Natural killer cell (primary cell): ENCODE measurements around the gene WNT2B. TPM values are rescaled to one million over a fixed set of nuclear protein-coding genes. Genes with fewer than 3 reads are reported as not detected.
"Not testable (repeated sequence)": the region's sequence is repeated elsewhere in the genome, so short reads cannot be mapped to it uniquely, and the experiment has no call there.

Source experiments
- ATAC-seq, 3 donors: fragments of 150-1000 bp in 2 of 3; fragments of 200-7000 bp in 1 of 3; cut with Tn5 transposase; 1 replicate in 1 of 3; 2 replicates in 2 of 3; pipeline ENCODE4 v1.10.0; 2021; ENCODE audit warnings: mild to moderate bottlenecking in 2 of 3, moderate library complexity in 2 of 3
- DNase-seq, 2 donors: peaks; one replicate each; pipeline versions ENCODE4 v3.0.0 to v3.0.0-alpha.2; 2013 to 2021; ENCODE audit warnings: mixed read lengths in 1 of 2
- H3K27ac ChIP-seq: one replicate; pipeline ENCODE4 v1.5.1; 2013; ENCODE audit warnings: mild to moderate bottlenecking, low read length
- H3K27me3 ChIP-seq: one replicate; pipeline ENCODE4 v1.6.1; 2013; ENCODE audit warnings: low read length; ENCODE audit not compliant: control insufficient read depth, insufficient read depth
- H3K36me3 ChIP-seq: one replicate; pipeline ENCODE4 v1.6.1; 2013; ENCODE audit warnings: low read length; ENCODE audit not compliant: control insufficient read depth, insufficient read depth
- H3K4me1 ChIP-seq: one replicate; pipeline ENCODE4 v1.6.1; 2013; ENCODE audit warnings: low read length; ENCODE audit not compliant: control insufficient read depth, insufficient read depth
- H3K4me3 ChIP-seq: one replicate; pipeline ENCODE4 v1.5.1; 2013; ENCODE audit warnings: low read length
- H3K9me3 ChIP-seq: one replicate; pipeline ENCODE4 v1.6.1; 2013; ENCODE audit warnings: low read length; ENCODE audit not compliant: control insufficient read depth, insufficient read depth
- H3K27ac Mint-ChIP-seq, 2 donors: one replicate each; pipeline ENCODE4 v1.8.0; 2022; ENCODE audit warnings: mild to moderate bottlenecking in 2 of 2, mixed read lengths in 2 of 2, moderate library complexity in 1 of 2
- H3K27me3 Mint-ChIP-seq, 2 donors: one replicate each; pipeline ENCODE4 v1.8.0; 2022; ENCODE audit warnings: low read depth in 2 of 2, mixed read lengths in 2 of 2
- H3K36me3 Mint-ChIP-seq: one replicate; pipeline ENCODE4 v1.8.0; 2022; ENCODE audit warnings: mixed read lengths
- H3K4me1 Mint-ChIP-seq, 2 donors: one replicate each; pipeline ENCODE4 v1.8.0; 2022; ENCODE audit warnings: mixed read lengths in 2 of 2
- H3K4me3 Mint-ChIP-seq: one replicate; pipeline ENCODE4 v1.8.0; 2022; ENCODE audit warnings: mild to moderate bottlenecking, moderate library complexity, mixed read lengths
- H3K9me3 Mint-ChIP-seq, 2 donors: one replicate each; pipeline ENCODE4 v1.8.0; 2022; ENCODE audit warnings: mixed read lengths in 2 of 2
- WGBS: methylation state at CpG from one replicate; pipeline ENCODE4 v1.1.7; 2013; ENCODE audit warnings: missing lambda C conversion rate; ENCODE audit not compliant: insufficient coverage; 5-methylcytosine and 5-hydroxymethylcytosine counted together
- intact Hi-C: fragments of 100-400 bp; cut with micrococcal nuclease; formaldehyde crosslinking; loops from one replicate; pipeline ENCODE4 v1.14.2; 2022
- total RNA-seq, 4 donors: library from RNA; stranded (reverse); fragments of 120-200 nt in 1 of 4; gene quantifications; one replicate each; pipeline versions ENCODE4 v1.2.3 to v1.2.4, GENCODE V29; 2013 to 2022
- TF ChIP-seq, protein P1 (sequence below): fragments of 200-600 bp; IDR thresholded peaks from one replicate; pipeline ENCODE4 v1.8.0; 2022; ENCODE audit warnings: antibody characterized with exemption

WNT2B gene
- total RNA-seq, 3 donors from 2014 or later (not counting 1 experiment from before 2014, with no cell fraction given), result 0.16 to 0.20 (median 0.18) TPM

DNA sequence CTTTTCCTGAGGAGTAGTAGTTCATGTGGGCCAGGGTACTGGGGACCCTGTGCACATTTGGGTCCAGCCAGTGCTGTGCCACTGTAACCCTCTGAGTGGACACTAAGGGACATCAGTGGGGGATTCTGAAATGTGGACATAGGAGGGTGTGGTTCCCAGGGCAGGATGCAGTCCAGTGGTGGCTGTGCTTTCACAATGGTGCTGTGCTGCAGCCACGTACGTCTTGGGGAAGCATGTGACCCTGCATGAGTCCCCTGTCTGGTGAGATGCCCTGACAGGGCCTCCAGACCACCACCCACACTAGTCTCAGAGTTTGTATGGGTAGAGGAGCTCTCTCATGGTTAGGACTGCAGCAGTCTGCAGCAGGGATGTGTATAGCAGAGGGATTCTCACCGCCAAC, 37.8 kb upstream of the WNT2B start:
- DNase-seq, result no peak
- no peak overlapping the region for H3K4me3 Mint-ChIP-seq
- peaks cover 24 to 55% of the 10 kb centered on the region in 2 donors for H3K27me3 Mint-ChIP-seq
- intact Hi-C loops, result no loop called here
- H3K36me3 Mint-ChIP-seq, result no peaks in the 10 kb centered on the region
- TF ChIP-seq, protein P1, sequence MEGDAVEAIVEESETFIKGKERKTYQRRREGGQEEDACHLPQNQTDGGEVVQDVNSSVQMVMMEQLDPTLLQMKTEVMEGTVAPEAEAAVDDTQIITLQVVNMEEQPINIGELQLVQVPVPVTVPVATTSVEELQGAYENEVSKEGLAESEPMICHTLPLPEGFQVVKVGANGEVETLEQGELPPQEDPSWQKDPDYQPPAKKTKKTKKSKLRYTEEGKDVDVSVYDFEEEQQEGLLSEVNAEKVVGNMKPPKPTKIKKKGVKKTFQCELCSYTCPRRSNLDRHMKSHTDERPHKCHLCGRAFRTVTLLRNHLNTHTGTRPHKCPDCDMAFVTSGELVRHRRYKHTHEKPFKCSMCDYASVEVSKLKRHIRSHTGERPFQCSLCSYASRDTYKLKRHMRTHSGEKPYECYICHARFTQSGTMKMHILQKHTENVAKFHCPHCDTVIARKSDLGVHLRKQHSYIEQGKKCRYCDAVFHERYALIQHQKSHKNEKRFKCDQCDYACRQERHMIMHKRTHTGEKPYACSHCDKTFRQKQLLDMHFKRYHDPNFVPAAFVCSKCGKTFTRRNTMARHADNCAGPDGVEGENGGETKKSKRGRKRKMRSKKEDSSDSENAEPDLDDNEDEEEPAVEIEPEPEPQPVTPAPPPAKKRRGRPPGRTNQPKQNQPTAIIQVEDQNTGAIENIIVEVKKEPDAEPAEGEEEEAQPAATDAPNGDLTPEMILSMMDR, result no peak
- 68% methylated on average over 3 of the region's 3 CpGs for WGBS
- H3K9me3 ChIP-seq, result no peaks in the 10 kb centered on the region
- ATAC-seq, result no peak
- H3K9me3 Mint-ChIP-seq, result no peaks in the 10 kb centered on the region
- peaks cover 7 to 9% of the 10 kb centered on the region in 2 donors for H3K4me1 Mint-ChIP-seq
- no peak overlapping the region for H3K27ac ChIP-seq
- no peaks in the 10 kb centered on the region for H3K36me3 ChIP-seq
- peaks cover 8% of the 10 kb centered on the region for H3K4me1 ChIP-seq
- H3K27me3 ChIP-seq, result no peaks in the 10 kb centered on the region
- no peak overlapping the region for H3K27ac Mint-ChIP-seq
- H3K4me3 ChIP-seq, result no peak overlapping the region

DNA sequence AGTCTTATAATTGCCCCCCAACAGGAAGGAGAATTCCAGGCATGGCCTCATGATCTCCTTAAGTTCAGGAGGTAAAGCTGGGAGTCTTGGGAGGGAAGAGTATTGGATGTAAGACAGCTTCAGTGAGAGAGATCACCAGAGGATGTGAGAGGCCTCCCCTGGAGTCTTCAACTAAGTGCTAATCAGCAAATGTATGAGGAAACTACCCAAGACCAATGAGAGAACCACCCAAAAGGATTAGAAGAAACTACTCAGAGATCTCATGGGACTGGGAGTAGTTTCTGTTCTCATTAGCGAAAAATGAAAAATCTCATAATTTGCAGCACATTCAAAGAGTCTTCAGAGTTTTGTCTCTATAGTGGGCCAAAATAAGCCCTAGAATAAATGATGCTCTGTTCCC, 36.6 kb upstream of the WNT2B start:
- H3K27me3 Mint-ChIP-seq, result peaks cover 21 to 51% of the 10 kb centered on the region in 2 donors
- H3K36me3 Mint-ChIP-seq, result peaks cover 5% of the 10 kb centered on the region
- intact Hi-C loops, result no loop called here
- H3K36me3 ChIP-seq, result no peaks in the 10 kb centered on the region
- peaks cover under 1% of the 10 kb centered on the region for H3K4me1 ChIP-seq
- no peak overlapping the region for H3K27ac ChIP-seq
- H3K9me3 ChIP-seq, result peaks cover 8% of the 10 kb centered on the region
- no peak overlapping the region for H3K27ac Mint-ChIP-seq
- H3K4me1 Mint-ChIP-seq, result no peaks in the 10 kb centered on the region
- no peak for ATAC-seq
- DNase-seq, result no peak
- H3K9me3 Mint-ChIP-seq, result peaks cover under 1 to 2% of the 10 kb centered on the region in 2 donors
- H3K4me3 ChIP-seq, result no peak overlapping the region
- TF ChIP-seq, protein P1, result no peak
- peaks cover 2% of the 10 kb centered on the region for H3K27me3 ChIP-seq
- H3K4me3 Mint-ChIP-seq, result no peak overlapping the region
- WGBS, result 71% methylated on average over 1 of the region's 1 CpG

DNA sequence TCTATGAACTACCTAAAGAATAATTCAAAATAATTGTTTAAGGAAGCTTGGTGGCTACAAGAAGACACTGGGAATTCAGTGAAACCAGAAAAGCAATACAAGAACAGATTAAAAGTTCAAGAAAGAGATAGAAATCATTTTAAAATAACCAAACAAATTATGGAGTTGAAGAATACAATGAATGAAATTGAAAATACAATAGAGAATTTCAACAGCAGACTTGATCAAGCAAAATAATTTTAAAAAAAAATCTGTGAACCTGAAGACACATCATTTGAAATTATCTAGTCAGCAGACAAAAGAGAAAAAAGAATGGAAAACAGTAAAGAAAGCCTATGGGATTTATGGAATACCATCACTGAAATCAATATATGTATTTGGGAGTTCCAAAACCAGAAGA, 31.2 kb upstream of the WNT2B start:
- no peaks in the 10 kb centered on the region for H3K36me3 ChIP-seq
- no peak for DNase-seq
- peaks cover 19% of the 10 kb centered on the region for H3K9me3 ChIP-seq
- no peak for ATAC-seq
- TF ChIP-seq, protein P1, result no peak
- Mint-ChIP-seq H3K36me3 (peaks cover 17% of the 10 kb centered on the region), H3K4me1 (no peaks in the 10 kb centered on the region), H3K27ac (no peak overlapping the region), H3K4me3 (no peak overlapping the region), H3K9me3 (peaks cover 4 to 13% of the 10 kb centered on the region in 2 donors), H3K27me3 (peaks cover 10 to 28% of the 10 kb centered on the region in 2 donors)
- H3K27me3 ChIP-seq, result peaks cover 3% of the 10 kb centered on the region
- H3K4me1 ChIP-seq, result no peaks in the 10 kb centered on the region
- intact Hi-C loops, result no loop called here
- no peak overlapping the region for H3K27ac ChIP-seq
- no peak overlapping the region for H3K4me3 ChIP-seq

DNA sequence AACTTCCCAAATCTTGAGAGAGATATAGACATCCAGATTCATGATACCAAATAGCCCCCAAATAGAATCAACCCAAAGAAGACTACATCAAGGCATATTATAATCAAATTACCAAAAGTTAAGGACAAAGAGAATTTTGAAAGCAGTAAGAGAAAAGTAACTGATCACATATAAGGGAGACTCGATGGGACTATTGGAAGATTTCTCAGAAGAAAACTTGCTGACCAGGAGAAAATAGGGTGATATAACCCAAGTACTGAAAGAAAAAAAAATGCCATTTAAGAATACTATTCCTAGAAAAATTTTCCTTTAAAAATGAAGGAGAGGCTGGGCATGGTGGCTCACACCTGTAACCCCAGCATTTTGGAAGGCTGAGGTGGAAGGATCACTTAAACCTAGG, 30.5 kb upstream of the WNT2B start:
- peaks cover 4 to 13% of the 10 kb centered on the region in 2 donors for H3K9me3 Mint-ChIP-seq
- Histone ChIP-seq H3K36me3 (no peaks in the 10 kb centered on the region), H3K27ac (no peak overlapping the region), H3K4me3 (no peak overlapping the region), H3K9me3 (peaks cover 19% of the 10 kb centered on the region), H3K27me3 (peaks cover 3% of the 10 kb centered on the region), H3K4me1 (no peaks in the 10 kb centered on the region)
- TF ChIP-seq, protein P1, result no peak
- intact Hi-C loops, result no loop called here
- ATAC-seq (no peak), DNase-seq (no peak)
- no peaks in the 10 kb centered on the region for H3K4me1 Mint-ChIP-seq
- H3K4me3 Mint-ChIP-seq, result no peak overlapping the region
- peaks cover 10 to 29% of the 10 kb centered on the region in 2 donors for H3K27me3 Mint-ChIP-seq
- no peak overlapping the region for H3K27ac Mint-ChIP-seq
- 100% methylated on average over 1 of the region's 1 CpG for WGBS
- H3K36me3 Mint-ChIP-seq, result peaks cover 17% of the 10 kb centered on the region

DNA sequence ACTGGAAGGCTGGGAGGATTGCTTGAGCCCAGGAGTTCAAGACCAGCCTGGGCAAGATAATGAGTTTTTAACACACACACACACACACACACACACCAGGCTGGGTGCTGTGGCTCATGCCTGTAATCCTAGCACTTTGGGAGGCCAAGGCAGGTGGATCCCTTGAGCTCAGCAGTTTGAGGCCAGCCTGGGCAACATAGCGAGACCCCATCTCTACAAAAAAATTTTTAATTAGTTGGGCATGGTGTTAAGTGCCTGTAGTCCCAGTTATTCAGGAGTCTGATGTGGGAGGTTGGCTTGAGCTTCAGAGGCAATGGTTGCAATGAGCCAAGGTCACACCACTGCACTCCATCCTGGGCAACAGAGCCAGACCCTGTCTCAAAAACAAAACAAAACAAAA, 22.7 kb upstream of the WNT2B start:
- H3K9me3 ChIP-seq, H3K27me3 ChIP-seq, H3K4me3 Mint-ChIP-seq, DNase-seq, intact Hi-C loops, H3K27ac ChIP-seq, H3K4me1 ChIP-seq, ATAC-seq, H3K4me1 Mint-ChIP-seq, H3K27ac Mint-ChIP-seq, H3K36me3 ChIP-seq, H3K4me3 ChIP-seq, H3K9me3 Mint-ChIP-seq, H3K36me3 Mint-ChIP-seq: not testable (repeated sequence)
- WGBS, result no CpG with 5 or more reads among the region's 1 CpG
- peaks cover 9 to 11% of the 10 kb centered on the region in 2 donors for H3K27me3 Mint-ChIP-seq

DNA sequence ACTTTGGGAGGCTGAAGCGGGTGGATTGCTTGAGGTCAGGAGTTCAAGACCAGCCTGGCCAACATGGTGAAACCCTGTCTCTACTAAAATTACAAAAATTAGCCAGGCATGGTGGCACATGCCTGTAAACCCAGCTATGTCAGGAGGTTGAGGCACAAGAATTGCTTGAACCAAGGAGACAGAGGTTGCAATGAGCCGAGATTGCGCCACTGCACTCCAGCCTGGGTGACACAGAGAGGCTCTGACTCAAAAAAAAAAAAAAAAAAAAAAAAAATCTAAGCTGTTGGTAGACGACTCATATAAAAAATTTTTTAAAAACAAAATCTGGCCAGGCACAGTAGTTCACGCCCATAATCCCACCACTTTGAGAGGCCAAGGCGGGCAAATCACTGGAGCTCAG, 21.1 kb upstream of the WNT2B start:
- not testable (repeated sequence) for ATAC-seq

More for the DNA sequence above, 21.1 kb upstream of the WNT2B start:
- H3K36me3 ChIP-seq, H3K4me1 ChIP-seq, H3K9me3 Mint-ChIP-seq, H3K27me3 ChIP-seq, H3K4me1 Mint-ChIP-seq, H3K9me3 ChIP-seq, H3K27ac ChIP-seq, DNase-seq, H3K4me3 Mint-ChIP-seq, H3K4me3 ChIP-seq, intact Hi-C loops, H3K36me3 Mint-ChIP-seq, H3K27ac Mint-ChIP-seq: not testable (repeated sequence)
- H3K27me3 Mint-ChIP-seq, result peaks cover 7 to 26% of the 10 kb centered on the region in 2 donors
- 94% methylated on average over 6 of the region's 6 CpGs for whole genome bisulfite sequencing
